Esophagus squamous epithelium (tissue), 5 donors: Measurements from ENCODE around the gene NCKIPSD. TPM values are rescaled to one million over a fixed set of nuclear protein-coding genes. Genes with fewer than 3 reads are reported as not detected.

Experiments
- DNase-seq: peaks from one replicate; lab custom pipeline; 2025; lab: John Stamatoyannopoulos, UW
- H3K27ac ChIP-seq, 4 donors: fragments of 200-600 bp; sonication (generic); one replicate each; pipeline ENCODE4 v1.5.1; 2016 to 2019; ENCODE audit warnings: mild to moderate bottlenecking in 1 of 4
- H3K27me3 ChIP-seq, 4 donors: fragments of 200-600 bp; sonication (generic); 1 replicate in 3 of 4; 2 replicates in 1 of 4; pipeline versions ENCODE4 v1.5.1 to v1.6.0; 2017 to 2021; ENCODE audit warnings: antibody characterized with exemption in 1 of 4
- H3K36me3 ChIP-seq, 3 donors: fragments of 200-600 bp; sonication (generic); one replicate each; pipeline ENCODE4 v1.5.1; 2016 to 2019
- H3K4me1 ChIP-seq, 3 donors: fragments of 200-600 bp; sonication (generic); one replicate each; pipeline ENCODE4 v1.5.1; 2017 to 2019
- H3K4me3 ChIP-seq, 4 donors: fragments of 200-600 bp; sonication (generic); 1 replicate in 3 of 4; 2 replicates in 1 of 4; pipeline ENCODE4 v1.5.1; 2016 to 2019; ENCODE audit warnings: mild to moderate bottlenecking in 2 of 4, moderate library complexity in 1 of 4
- H3K9me3 ChIP-seq, 3 donors: fragments of 200-600 bp; sonication (generic); one replicate each; pipeline ENCODE4 v1.5.1; 2016 to 2019
- POLR2A ChIP-seq, 4 donors: fragments of 450-650 bp; IDR thresholded peaks; one replicate each; pipeline ENCODE4 v1.6.1; 2017; ENCODE audit warnings: antibody characterized with exemption in 4 of 4, mild to moderate bottlenecking in 4 of 4, moderate library complexity in 3 of 4
- WGBS, 2 donors: methylation state at CpG; one replicate each; pipeline ENCODE4 v1.1.5; 2018; 5-methylcytosine and 5-hydroxymethylcytosine counted together
- intact Hi-C: fragments of 100-400 bp; cut with DNase I; formaldehyde crosslinking; loops from one replicate; pipeline ENCODE4 v1.15.0; 2022
- total RNA-seq, 4 donors: library from RNA; depleted of rRNA; stranded (reverse); fragments of >200 nt; gene quantifications; one replicate each; pipeline ENCODE4 v1.1.0, GENCODE V29; 2016
- TF ChIP-seq, protein P1 (sequence below), 6 experiments: fragments of 450-650 bp in 4 of 6; fragments of 200-600 bp in 2 of 6; sonication (generic) in 2 of 6; IDR thresholded peaks; one replicate each; pipeline ENCODE4 v1.5.1; 2016 to 2019; ENCODE audit warnings: antibody characterized with exemption in 6 of 6, mild to moderate bottlenecking in 4 of 6, moderate library complexity in 4 of 6
- donor health status: DM: yes; HTN: yes; CAD: no.

Gene NCKIPSD
- total RNA-seq, 4 donors from 2014 or later: 12.4 to 16.8 (median 15.0) TPM

DNA sequence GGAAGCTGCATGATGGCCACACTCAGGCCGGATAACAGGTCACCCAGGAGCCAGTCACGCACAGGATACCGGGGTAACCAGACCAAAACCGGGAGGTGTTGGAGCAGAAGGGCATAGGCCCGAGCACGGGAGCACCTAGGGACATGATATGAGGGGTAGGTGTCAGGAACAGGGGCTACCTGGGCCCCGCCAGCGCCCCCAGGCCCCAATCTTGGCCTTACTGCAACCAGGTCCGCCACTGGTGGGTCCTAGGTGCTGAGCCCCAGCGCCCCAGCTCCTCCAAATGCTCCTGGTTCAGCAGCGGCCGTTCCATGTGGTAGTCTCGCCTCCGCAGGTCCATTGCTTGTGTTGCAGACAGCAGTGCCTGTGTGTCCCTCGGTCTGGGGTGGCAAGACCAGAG, 52.5 kb downstream of the NCKIPSD start:
- no peak overlapping the region for H3K27ac ChIP-seq
- 94 to 97% methylated on average over 11 to 12 of the region's 15 CpGs for WGBS, 2 donors
- TF ChIP-seq, protein P1, sequence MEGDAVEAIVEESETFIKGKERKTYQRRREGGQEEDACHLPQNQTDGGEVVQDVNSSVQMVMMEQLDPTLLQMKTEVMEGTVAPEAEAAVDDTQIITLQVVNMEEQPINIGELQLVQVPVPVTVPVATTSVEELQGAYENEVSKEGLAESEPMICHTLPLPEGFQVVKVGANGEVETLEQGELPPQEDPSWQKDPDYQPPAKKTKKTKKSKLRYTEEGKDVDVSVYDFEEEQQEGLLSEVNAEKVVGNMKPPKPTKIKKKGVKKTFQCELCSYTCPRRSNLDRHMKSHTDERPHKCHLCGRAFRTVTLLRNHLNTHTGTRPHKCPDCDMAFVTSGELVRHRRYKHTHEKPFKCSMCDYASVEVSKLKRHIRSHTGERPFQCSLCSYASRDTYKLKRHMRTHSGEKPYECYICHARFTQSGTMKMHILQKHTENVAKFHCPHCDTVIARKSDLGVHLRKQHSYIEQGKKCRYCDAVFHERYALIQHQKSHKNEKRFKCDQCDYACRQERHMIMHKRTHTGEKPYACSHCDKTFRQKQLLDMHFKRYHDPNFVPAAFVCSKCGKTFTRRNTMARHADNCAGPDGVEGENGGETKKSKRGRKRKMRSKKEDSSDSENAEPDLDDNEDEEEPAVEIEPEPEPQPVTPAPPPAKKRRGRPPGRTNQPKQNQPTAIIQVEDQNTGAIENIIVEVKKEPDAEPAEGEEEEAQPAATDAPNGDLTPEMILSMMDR (IDR thresholded peaks at IDR 0.05): no peak
- no peak for TF ChIP-seq POLR2A (IDR thresholded peaks at IDR 0.05)
- no peaks in the 10 kb centered on the region for H3K27me3 ChIP-seq
- H3K36me3 ChIP-seq: peaks cover 0 to 53% (median 0%) of the 10 kb centered on the region in 3 donors
- no peaks in the 10 kb centered on the region for H3K9me3 ChIP-seq
- DNase-seq: no peak
- no peak overlapping the region for H3K4me3 ChIP-seq
- peaks cover 15 to 35% (median 19%) of the 10 kb centered on the region in 3 donors for H3K4me1 ChIP-seq
- intact Hi-C loops: no loop called here

DNA sequence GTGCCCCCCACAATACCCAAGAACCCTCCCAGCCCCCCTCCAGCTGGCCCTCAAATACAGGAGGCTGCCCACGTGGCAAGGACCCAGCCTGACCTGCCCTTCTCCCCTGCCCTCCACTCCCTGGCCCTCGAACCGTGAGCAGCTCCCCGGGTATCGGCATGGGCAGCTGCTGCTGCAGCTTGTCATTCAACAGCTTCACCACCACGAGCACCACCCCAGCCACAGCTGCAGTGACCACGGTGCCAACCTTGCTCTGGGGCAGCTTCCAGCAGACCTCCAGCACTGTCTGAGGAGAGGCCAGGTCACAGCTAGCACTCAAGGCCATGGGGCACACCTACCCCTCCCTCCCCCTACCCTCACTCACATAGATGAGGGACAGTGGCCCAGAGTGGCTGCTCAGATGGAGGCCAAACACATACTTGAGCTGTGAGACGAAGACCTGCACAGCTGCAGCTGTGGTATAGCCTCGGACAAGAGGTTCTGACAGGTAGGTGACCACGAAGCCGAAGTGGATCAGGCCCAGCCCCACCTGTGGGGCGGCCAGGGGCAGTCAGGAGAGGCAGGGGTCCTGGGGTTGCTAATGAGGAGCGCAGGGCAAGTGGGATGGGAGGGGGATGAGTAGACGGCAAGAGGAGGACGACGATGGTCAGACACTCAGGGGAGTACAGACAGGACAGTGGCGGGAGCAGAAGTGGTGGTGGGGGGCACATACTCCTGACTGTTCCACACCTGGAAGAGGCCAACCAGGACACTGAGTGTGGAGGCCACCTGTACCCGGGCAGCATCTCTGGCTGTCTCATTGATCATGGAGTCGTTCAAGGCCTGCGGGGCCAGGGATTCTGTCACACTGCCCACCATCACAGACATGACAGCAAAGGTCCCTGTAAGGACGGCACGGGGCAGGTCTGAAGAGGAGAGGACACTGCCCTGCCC, 53.9 kb downstream of the NCKIPSD start:
- TF ChIP-seq, protein P1 (IDR thresholded peaks at IDR 0.05): no peak
- TF ChIP-seq POLR2A (IDR thresholded peaks at IDR 0.05): no peak
- DNase-seq: no peak
- Histone ChIP-seq H3K4me3 (no peak overlapping the region), H3K9me3 (no peaks in the 10 kb centered on the region), H3K27me3 (no peaks in the 10 kb centered on the region), H3K4me1 (peaks cover 15 to 35% (median 19%) of the 10 kb centered on the region in 3 donors), H3K27ac (no peak overlapping the region), H3K36me3 (peaks cover 0 to 68% (median 0%) of the 10 kb centered on the region in 3 donors)
- intact Hi-C loops: no loop called here
- 86 to 93% methylated on average over 17 to 21 of the region's 22 CpGs for WGBS, 2 donors

DNA sequence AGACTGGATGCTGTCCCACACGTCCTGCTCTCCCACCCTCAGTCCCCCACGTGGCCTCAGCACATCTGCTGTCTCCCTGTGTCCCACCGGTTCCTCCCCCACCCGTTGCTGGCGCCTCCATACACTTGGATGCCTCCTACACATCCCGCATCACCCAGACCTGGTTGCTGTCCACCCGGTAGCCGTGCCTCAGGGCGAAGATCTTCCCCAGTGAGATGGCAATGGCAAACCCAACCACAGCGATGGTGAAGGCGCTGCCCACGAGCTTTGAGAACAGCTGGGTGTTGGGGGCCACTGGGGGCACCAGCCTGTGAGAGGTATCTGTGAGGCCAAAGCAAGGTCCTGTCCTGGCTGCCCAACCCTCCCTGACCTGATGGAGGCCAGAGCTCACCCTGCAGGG, 54.9 kb downstream of the NCKIPSD start:
- 89 to 90% methylated on average over 4 to 8 of the region's 12 CpGs for WGBS, 2 donors
- H3K27ac ChIP-seq: no peak overlapping the region
- intact Hi-C loops: no loop called here

DNA sequence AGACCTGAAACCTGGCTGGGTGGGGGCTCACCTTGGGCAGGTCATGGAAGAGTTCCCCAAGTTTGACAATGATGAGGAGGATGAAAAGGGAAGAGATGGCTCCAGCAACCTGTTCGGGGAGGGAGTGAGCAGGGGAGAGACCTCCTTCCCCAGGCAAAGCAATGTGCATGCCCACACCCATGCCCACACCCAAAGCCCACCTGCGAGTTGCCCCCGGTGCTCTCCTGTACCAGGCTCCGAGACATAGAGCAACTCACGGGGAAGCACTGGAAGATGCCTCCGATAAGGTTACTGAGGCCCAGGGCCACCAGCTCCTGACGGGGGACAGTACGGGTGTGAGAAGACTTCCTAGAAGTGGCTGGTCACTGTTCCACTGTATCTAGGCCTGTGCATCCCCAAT, 55.3 kb downstream of the NCKIPSD start:
- peaks cover 0 to 81% (median 6%) of the 10 kb centered on the region in 3 donors for H3K36me3 ChIP-seq
- H3K27ac ChIP-seq: no peak overlapping the region
- H3K27me3 ChIP-seq: no peaks in the 10 kb centered on the region
- TF ChIP-seq POLR2A (IDR thresholded peaks at IDR 0.05): no peak
- TF ChIP-seq, protein P1 (IDR thresholded peaks at IDR 0.05): no peak
- intact Hi-C loops: no loop called here
- H3K9me3 ChIP-seq: no peaks in the 10 kb centered on the region
- H3K4me3 ChIP-seq: no peak overlapping the region
- WGBS, 2 donors: 93% methylated on average over 6 of the region's 8 CpGs; no CpG with 5 or more reads in 1 of the 2 donors
- no peak for DNase-seq
- H3K4me1 ChIP-seq: peaks cover 10 to 21% (median 12%) of the 10 kb centered on the region in 3 donors

More for the DNA sequence above, 54.9 kb downstream of the NCKIPSD start:
- no peak for TF ChIP-seq POLR2A (IDR thresholded peaks at IDR 0.05)
- TF ChIP-seq, protein P1 (IDR thresholded peaks at IDR 0.05): no peak
- Histone ChIP-seq H3K4me1 (peaks cover 12 to 25% (median 13%) of the 10 kb centered on the region in 3 donors), H3K27me3 (no peaks in the 10 kb centered on the region), H3K4me3 (no peak overlapping the region), H3K36me3 (peaks cover 0 to 77% (median 6%) of the 10 kb centered on the region in 3 donors), H3K9me3 (no peaks in the 10 kb centered on the region)
- DNase-seq: no peak

DNA sequence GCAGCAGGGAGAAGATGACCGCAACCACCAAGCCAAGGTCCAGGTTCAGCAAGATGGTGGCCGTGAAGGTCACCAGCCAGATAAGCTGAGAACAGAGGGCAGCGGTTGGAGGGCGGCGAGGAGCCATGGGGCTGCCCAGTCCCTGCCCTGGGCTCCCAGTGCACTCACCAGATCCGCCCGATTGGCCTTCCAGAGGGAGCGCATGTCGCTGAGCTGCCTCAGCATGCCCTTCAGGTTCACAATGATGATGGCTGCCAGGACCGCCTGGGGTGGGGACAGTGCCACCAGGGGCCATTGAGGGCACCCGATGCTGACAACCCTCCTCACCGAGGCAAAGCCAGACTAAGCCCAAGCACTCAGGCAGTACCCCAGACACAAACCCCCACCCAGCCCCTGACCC, 55.8 kb downstream of the NCKIPSD start:
- peaks cover 0 to 86% (median 6%) of the 10 kb centered on the region in 3 donors for H3K36me3 ChIP-seq
- intact Hi-C loops: no loop called here

More for the DNA sequence above, 55.8 kb downstream of the NCKIPSD start:
- no peak for DNase-seq
- WGBS, 2 donors: 92 to 94% methylated on average over 5 to 8 of the region's 12 CpGs
- Histone ChIP-seq H3K4me1 (peaks cover 10 to 17% (median 11%) of the 10 kb centered on the region in 3 donors), H3K27ac (no peak overlapping the region), H3K9me3 (no peaks in the 10 kb centered on the region), H3K4me3 (no peak overlapping the region), H3K27me3 (no peaks in the 10 kb centered on the region)
- no peak for TF ChIP-seq POLR2A (IDR thresholded peaks at IDR 0.05)
- TF ChIP-seq, protein P1 (IDR thresholded peaks at IDR 0.05): no peak
